KMS-11 (cell line): ENCODE data around the gene ASB10.

Experiments
- H2AFZ ChIP-seq: fragments of 200-600 bp; sonication (generic); 2 replicates; pipeline ENCODE4 v1.6.1; 2016; ENCODE audit warnings: antibody characterized with exemption, mixed run types, low read depth
- H3K27ac ChIP-seq: fragments of 200-600 bp; sonication (generic); 2 replicates; pipeline ENCODE4 v1.6.1; 2016; ENCODE audit warnings: mild to moderate bottlenecking, mixed run types
- H3K27me3 ChIP-seq: fragments of 200-600 bp; sonication (generic); 2 replicates; pipeline ENCODE4 v1.6.1; 2017; ENCODE audit warnings: mild to moderate bottlenecking, low read depth, mixed run types, moderate library complexity; ENCODE audit not compliant: insufficient read depth
- H3K36me3 ChIP-seq: fragments of 200-600 bp; sonication (generic); 2 replicates; pipeline ENCODE4 v1.6.1; 2017; ENCODE audit warnings: mild to moderate bottlenecking, mixed run types; ENCODE audit not compliant: insufficient read depth
- H3K4me1 ChIP-seq: fragments of 200-600 bp; sonication (generic); 2 replicates; pipeline ENCODE4 v1.6.1; 2016; ENCODE audit warnings: mild to moderate bottlenecking, low read depth, mixed run types; ENCODE audit not compliant: poor library complexity, severe bottlenecking
- H3K4me2 ChIP-seq: fragments of 200-600 bp; sonication (generic); 2 replicates; pipeline ENCODE4 v1.7.0; 2016; ENCODE audit warnings: mild to moderate bottlenecking, mixed run types
- H3K4me3 ChIP-seq: fragments of 200-600 bp; sonication (generic); IDR thresholded peaks from 2 replicates; pipeline ENCODE4 v1.6.1; 2017; ENCODE audit warnings: low read depth, low read length, mixed read lengths; ENCODE audit not compliant: insufficient read depth
- H3K79me2 ChIP-seq: fragments of 200-600 bp; sonication (generic); 2 replicates; pipeline ENCODE4 v1.6.1; 2016; ENCODE audit warnings: low read depth, mixed run types; ENCODE audit not compliant: insufficient read depth
- H3K9ac ChIP-seq: fragments of 200-600 bp; sonication (generic); 2 replicates; pipeline ENCODE4 v1.6.1; 2016; ENCODE audit warnings: mild to moderate bottlenecking, mixed run types
- H4K20me1 ChIP-seq: fragments of 200-600 bp; sonication (generic); 2 replicates; pipeline ENCODE4 v1.6.1; 2016; ENCODE audit warnings: mild to moderate bottlenecking, mixed run types; ENCODE audit not compliant: insufficient read depth
- TF ChIP-seq, protein P1 (sequence below): fragments of 200-600 bp; sonication (generic); conservative IDR thresholded peaks from 2 replicates; pipeline ENCODE4 v1.6.1; 2017; ENCODE audit warnings: low read depth, mild to moderate bottlenecking, antibody characterized with exemption, low read length, moderate library complexity, mixed read lengths

The ASB10 gene

GRCh38 chr7:151232917-151233701, 46.1 kb upstream of the ASB10 start:
- TF ChIP-seq, protein P1, sequence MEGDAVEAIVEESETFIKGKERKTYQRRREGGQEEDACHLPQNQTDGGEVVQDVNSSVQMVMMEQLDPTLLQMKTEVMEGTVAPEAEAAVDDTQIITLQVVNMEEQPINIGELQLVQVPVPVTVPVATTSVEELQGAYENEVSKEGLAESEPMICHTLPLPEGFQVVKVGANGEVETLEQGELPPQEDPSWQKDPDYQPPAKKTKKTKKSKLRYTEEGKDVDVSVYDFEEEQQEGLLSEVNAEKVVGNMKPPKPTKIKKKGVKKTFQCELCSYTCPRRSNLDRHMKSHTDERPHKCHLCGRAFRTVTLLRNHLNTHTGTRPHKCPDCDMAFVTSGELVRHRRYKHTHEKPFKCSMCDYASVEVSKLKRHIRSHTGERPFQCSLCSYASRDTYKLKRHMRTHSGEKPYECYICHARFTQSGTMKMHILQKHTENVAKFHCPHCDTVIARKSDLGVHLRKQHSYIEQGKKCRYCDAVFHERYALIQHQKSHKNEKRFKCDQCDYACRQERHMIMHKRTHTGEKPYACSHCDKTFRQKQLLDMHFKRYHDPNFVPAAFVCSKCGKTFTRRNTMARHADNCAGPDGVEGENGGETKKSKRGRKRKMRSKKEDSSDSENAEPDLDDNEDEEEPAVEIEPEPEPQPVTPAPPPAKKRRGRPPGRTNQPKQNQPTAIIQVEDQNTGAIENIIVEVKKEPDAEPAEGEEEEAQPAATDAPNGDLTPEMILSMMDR = no peak

GRCh38 chr7:151232091-151232916, 45.3 kb upstream of the ASB10 start, which contains the start of gene CHPF2:
TSS of gene CHPF2 (plus strand) at chr7:151232483. CDS start at chr7:151234012, 1,529 bp downstream.
- Histone ChIP-seq H3K4me1 (peaks cover 28% of the 10 kb centered on the region), H4K20me1 (no peaks in the 10 kb centered on the region), H3K36me3 (no peaks in the 10 kb centered on the region; the same call in 1 of the 2 replicates), H3K4me3 (no peak within 1 kb of the TSS), H3K9ac (peak within 1 kb of the TSS; percentile 80), H3K27me3 (no peaks in the 10 kb centered on the region), H3K79me2 (peaks cover 34% of the 10 kb centered on the region), H2AFZ (peak within 1 kb of the TSS; percentile 81), H3K27ac (peak within 1 kb of the TSS; percentile 54), H3K4me2 (peak within 1 kb of the TSS; percentile 67)
- TF ChIP-seq, protein P1 = no peak

More at GRCh38 chr7:151232917-151233701, 46.1 kb upstream of the ASB10 start:
- no peaks in the 10 kb centered on the region for H3K27me3 ChIP-seq
- peaks cover 24% of the 10 kb centered on the region for H3K4me1 ChIP-seq
- H3K36me3 ChIP-seq = no peaks in the 10 kb centered on the region; the same call in 1 of the 2 replicates
- H3K9ac ChIP-seq = peak overlapping the region; percentile 80
- H2AFZ ChIP-seq = peak overlapping the region; percentile 81
- peak overlapping the region; percentile 54 for H3K27ac ChIP-seq
- peak overlapping the region; percentile 67 for H3K4me2 ChIP-seq
- no peak overlapping the region for H3K4me3 ChIP-seq
- H3K79me2 ChIP-seq = peaks cover 34% of the 10 kb centered on the region
- H4K20me1 ChIP-seq = no peaks in the 10 kb centered on the region

- no peaks in the 10 kb centered on the region for H3K36me3 ChIP-seq
- H3K27me3 ChIP-seq = no peaks in the 10 kb centered on the region
- peak overlapping the region; percentile 81; the same call in 1 of the 2 replicates for H2AFZ ChIP-seq
- TF ChIP-seq, protein P1 = no peak
- no peak overlapping the region for H3K9ac ChIP-seq
- no peak overlapping the region for H3K27ac ChIP-seq
- peak overlapping the region; percentile 67; the same call in 1 of the 2 replicates for H3K4me2 ChIP-seq
- peaks cover 40% of the 10 kb centered on the region for H3K79me2 ChIP-seq
- no peak overlapping the region for H3K4me3 ChIP-seq
- H4K20me1 ChIP-seq = no peaks in the 10 kb centered on the region
- peaks cover 30% of the 10 kb centered on the region for H3K4me1 ChIP-seq
These were observed 44.0 kb upstream of the ASB10 start for GRCh38 chr7:151231080-151231479.

GRCh38 chr7:151229249-151229648, 42.2 kb upstream of the ASB10 start:
- Histone ChIP-seq H2AFZ (no peak overlapping the region), H3K27me3 (no peaks in the 10 kb centered on the region), H3K9ac (no peak overlapping the region), H3K27ac (no peak overlapping the region), H3K36me3 (peaks cover 5% of the 10 kb centered on the region; the same call in 1 of the 2 replicates), H3K4me1 (peaks cover 41% of the 10 kb centered on the region), H4K20me1 (no peaks in the 10 kb centered on the region), H3K4me3 (no peak overlapping the region), H3K79me2 (peaks cover 40% of the 10 kb centered on the region), H3K4me2 (no peak overlapping the region)
- TF ChIP-seq, protein P1 = no peak
